ENCODE results near the gene MRFAP1L1. TPM values are rescaled to one million over a fixed set of nuclear protein-coding genes. Genes with fewer than 3 reads are reported as not detected.

The MRFAP1L1 gene
- total and polyA plus RNA-seq, 9 of the 15 experiments (the other 6 are each of a cell fraction or from before 2014, with no cell fraction given) = 37.6 to 111 (median 83.8) TPM

DNA sequence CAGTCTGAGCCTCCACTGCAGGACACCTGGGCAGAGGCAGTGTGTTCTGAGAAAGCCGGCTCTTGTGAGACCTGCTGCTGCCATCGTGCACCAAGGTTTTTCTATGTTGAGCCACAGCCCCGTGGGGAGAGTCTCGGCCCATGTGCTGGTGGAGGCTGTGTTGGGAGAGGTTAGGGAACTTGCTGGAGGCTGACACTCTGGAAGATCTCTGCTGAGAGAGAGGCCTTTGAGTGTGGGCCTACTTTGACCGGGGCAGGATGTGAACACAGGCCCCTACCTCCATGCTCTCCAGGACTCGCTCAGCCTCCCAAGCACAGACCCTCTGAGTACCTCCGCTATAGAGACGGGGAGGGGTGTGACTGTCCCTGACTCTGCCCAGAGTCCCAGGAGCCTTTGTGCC, 17.3 kb downstream of the MRFAP1L1 start:
- intact Hi-C loops (cut with micrococcal nuclease) (no loop called here), in situ Hi-C loops (cut with MboI) (no loop called here)
- H4K20me1 ChIP-seq (replicated peaks; ENCODE audit: control insufficient read depth, insufficient read depth, low read length) = no peaks in the 10 kb centered on the region
- BruUV-seq (replicated peaks) = no TSS peak
- no peaks in the 10 kb centered on the region for H3K9me1 ChIP-seq (ENCODE audit: control insufficient read depth, insufficient read depth, low read length)
- H3K4me3 ChIP-seq = no peak overlapping the region
- peak overlapping the region; percentile 5 to 83; a peak in 3 of 4 replicates for H3K9ac ChIP-seq (ENCODE audit: insufficient read depth in 1 of 2, low read depth in 2 of 2, low read length in 2 of 2)
- CTCF ChIA-PET (ENCODE audit: low intra/inter-chr PET ratio) = interaction anchor here (0.6 kb wide), 1 partner anchor 348 kb away, joined by 3 read pairs; no protein-coding TSS in a partner anchor
- POLR2A ChIA-PET = interaction anchor here (0.6 to 5.8 kb wide), 11 partner anchors 9 to 320 kb away, joined by 3 to 38 read pairs (median 4); partner anchors contain the start of gene MRFAP1L1
- peak overlapping the region; percentile 35 for H2AFZ ChIP-seq (ENCODE audit: low read depth, low read length)
- 66% methylated on average over 7 of the region's 8 CpGs for WGBS (ENCODE audit: insufficient coverage, low coverage, missing lambda C conversion rate)
- H3K9me3 ChIP-seq (replicated peaks; ENCODE audit: control insufficient read depth, insufficient read depth, low read depth, low read length) = no peaks in the 10 kb centered on the region
- FAIRE-seq = no peak
- no peaks in the 10 kb centered on the region for H3K79me2 ChIP-seq (ENCODE audit: control insufficient read depth, insufficient read depth, low read length)
- H3K4me2 ChIP-seq (ENCODE audit: insufficient read depth, low read length) = peak overlapping the region; percentile 61; the same call in 1 of the 2 replicates
- peaks cover 66 to 68% of the 10 kb centered on the region in 2 experiments for H3K4me1 ChIP-seq (replicated peaks in 1 of 2; ENCODE audit: control insufficient read depth in 2 of 2, insufficient read depth in 2 of 2, low read length in 2 of 2)
- peak; percentile 1; the same call in 2 of the 3 replicates for ATAC-seq
- no peaks in the 10 kb centered on the region for H3K36me3 ChIP-seq (ENCODE audit: control insufficient read depth, insufficient read depth, low read length)
- H3K27me3 ChIP-seq (ENCODE audit: control insufficient read depth in 2 of 2, insufficient read depth in 2 of 2, low read length in 2 of 2) = no peaks in the 10 kb centered on the region
- peak overlapping the region; percentile 2; the same call in 2 of the 3 replicates for H3K27ac ChIP-seq (ENCODE audit: extremely low read depth, low read depth, low read length)
- DNase-seq (ENCODE audit: extremely low read depth in 1 of 4, low spot score in 3 of 4) = no peak
- no peak for TF ChIP-seq PYGO2 (tag; IDR thresholded peaks at IDR 0.05)
- TF ChIP-seq NR2C1 (IDR thresholded peaks at IDR 0.05) = no peak
- TF ChIP-seq NR2C1 (tag; IDR thresholded peaks at IDR 0.05) = 0 out of 2 replicates have a peak, but pooled peaks have one; percentile 11
- TF ChIP-seq, protein P1, sequence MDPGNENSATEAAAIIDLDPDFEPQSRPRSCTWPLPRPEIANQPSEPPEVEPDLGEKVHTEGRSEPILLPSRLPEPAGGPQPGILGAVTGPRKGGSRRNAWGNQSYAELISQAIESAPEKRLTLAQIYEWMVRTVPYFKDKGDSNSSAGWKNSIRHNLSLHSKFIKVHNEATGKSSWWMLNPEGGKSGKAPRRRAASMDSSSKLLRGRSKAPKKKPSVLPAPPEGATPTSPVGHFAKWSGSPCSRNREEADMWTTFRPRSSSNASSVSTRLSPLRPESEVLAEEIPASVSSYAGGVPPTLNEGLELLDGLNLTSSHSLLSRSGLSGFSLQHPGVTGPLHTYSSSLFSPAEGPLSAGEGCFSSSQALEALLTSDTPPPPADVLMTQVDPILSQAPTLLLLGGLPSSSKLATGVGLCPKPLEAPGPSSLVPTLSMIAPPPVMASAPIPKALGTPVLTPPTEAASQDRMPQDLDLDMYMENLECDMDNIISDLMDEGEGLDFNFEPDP (CRISPR knock-in tag; IDR thresholded peaks at IDR 0.05) = no peak
- no peak for TF ChIP-seq KAT2B (IDR thresholded peaks at IDR 0.05; ENCODE audit: low read depth, low read length)
- 0 out of 2 replicates have a peak, but pooled peaks have one; percentile 13 for TF ChIP-seq MGA (IDR thresholded peaks at IDR 0.05)
- TF ChIP-seq SNAPC5 (CRISPR knock-in tag; IDR thresholded peaks at IDR 0.05) = no peak
- peak; percentile 50 for TF ChIP-seq ZFX (CRISPR knock-in tag; IDR thresholded peaks at IDR 0.05)
- TF ChIP-seq, protein P2, sequence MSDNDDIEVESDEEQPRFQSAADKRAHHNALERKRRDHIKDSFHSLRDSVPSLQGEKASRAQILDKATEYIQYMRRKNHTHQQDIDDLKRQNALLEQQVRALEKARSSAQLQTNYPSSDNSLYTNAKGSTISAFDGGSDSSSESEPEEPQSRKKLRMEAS (CRISPR knock-in tag; IDR thresholded peaks at IDR 0.05) = peak; percentile 39; the same call in 1 of the 2 replicates
